Activated CD4-positive, alpha-beta T cell treated with anti-CD3 and anti-CD28 coated beads, Interleukin-2, amount 50 U/mL, for 24 hours (primary cell): Measurements from ENCODE around the gene KRTAP10-3.

ENCODE experiments used
- DNase-seq, 2 donors: peaks; one replicate each; pipeline ENCODE4 v3.0.0-alpha.2; 2020; ENCODE audit warnings: low read depth in 1 of 2, low spot score in 1 of 2

KRTAP10-3 gene

GRCh38 chr21:44530221-44530902, 28.2 kb downstream of the KRTAP10-3 start:
- DNase-seq: no peak

GRCh38 chr21:44529503-44530125, 29.0 kb downstream of the KRTAP10-3 start:
- DNase-seq: no peak

- no peak for DNase-seq
These were observed 29.6 kb downstream of the KRTAP10-3 start for GRCh38 chr21:44529011-44529421.

GRCh38 chr21:44528634-44528995, 30.0 kb downstream of the KRTAP10-3 start:
- DNase-seq: no peak

GRCh38 chr21:44527983-44528633, 30.5 kb downstream of the KRTAP10-3 start:
- DNase-seq: no peak

- no peak for DNase-seq
These were observed 31.2 kb downstream of the KRTAP10-3 start for GRCh38 chr21:44527156-44527982.

GRCh38 chr21:44526096-44526997, 32.2 kb downstream of the KRTAP10-3 start:
- DNase-seq: no peak

GRCh38 chr21:44525391-44526095, 33.1 kb downstream of the KRTAP10-3 start:
- no peak for DNase-seq

- no peak for DNase-seq
These were observed 33.9 kb downstream of the KRTAP10-3 start for GRCh38 chr21:44524414-44525371.

GRCh38 chr21:44523567-44524413, 34.8 kb downstream of the KRTAP10-3 start:
- no peak for DNase-seq

- no peak for DNase-seq
These were observed 35.8 kb downstream of the KRTAP10-3 start for GRCh38 chr21:44522753-44523204.

GRCh38 chr21:44521928-44522752, 36.5 kb downstream of the KRTAP10-3 start:
- no peak for DNase-seq

GRCh38 chr21:44521301-44521927, 37.2 kb downstream of the KRTAP10-3 start:
- no peak for DNase-seq

- no peak for DNase-seq
These were observed 38.0 kb downstream of the KRTAP10-3 start for GRCh38 chr21:44520326-44521300.
